ENCODE results near the gene PLEK2.
"Not testable (repeated sequence)": the region's sequence is repeated elsewhere in the genome, so short reads cannot be mapped to it uniquely, and the experiment has no call there.

The PLEK2 gene

GRCh38 chr14:67358924-67359774 lies 52.8 kb downstream of the PLEK2 start:
- no peak for DNase-seq (ENCODE audit: low read depth)

GRCh38 chr14:67357969-67358354 lies 54.0 kb downstream of the PLEK2 start:
- no peak for DNase-seq (ENCODE audit: low read depth)

- DNase-seq (ENCODE audit: low read depth): no peak
Observed at GRCh38 chr14:67357186-67357968, 54.6 kb downstream of the PLEK2 start.

- no peak for DNase-seq (ENCODE audit: low read depth)
Observed at GRCh38 chr14:67352055-67352454, 59.9 kb downstream of the PLEK2 start.

GRCh38 chr14:67345583-67345982 lies 66.4 kb downstream of the PLEK2 start:
- DNase-seq (ENCODE audit: low read depth): no peak

- no peak for DNase-seq (ENCODE audit: low read depth)
Observed at GRCh38 chr14:67343601-67344230, 68.2 kb downstream of the PLEK2 start.

- DNase-seq (ENCODE audit: low read depth): not testable (repeated sequence)
Observed at GRCh38 chr14:67341231-67341630, 70.7 kb downstream of the PLEK2 start.
